Measurements from ENCODE around the gene ERBB4.

- TF ChIP-seq CTCF (IDR thresholded peaks at IDR 0.05; ENCODE audit: low read length) (no peak), EZH2 (optimal IDR thresholded peaks at IDR 0.05; ENCODE audit: low read depth, low read length) (no peak), EZH2phosphoT487 (IDR thresholded peaks at IDR 0.05; ENCODE audit: low read length) (no peak)
Observed at GRCh38 chr2:211823886-211824479, 714.6 kb downstream of the ERBB4 start.

All from MM.1S (cell line).